ENCODE measurements around the gene GPATCH2L. TPM values are rescaled to one million over a fixed set of nuclear protein-coding genes. Genes with fewer than 3 reads are reported as not detected.

The GPATCH2L gene
- total and polyA plus RNA-seq, 4 donors, result 4.3 to 69.9 (median 32.4) TPM

- ATAC-seq (ENCODE audit: insufficient read depth, low FRiP score) (no peak), DNase-seq (no peak)
- H3K27me3 ChIP-seq (ENCODE audit: control insufficient read depth in 3 of 3, insufficient read depth in 3 of 3, low read length in 2 of 3), result peaks cover 0 to 17% (median 7%) of the 10 kb centered on the region in 3 donors
- H3K4me3 ChIP-seq, result no peak overlapping the region
- TF ChIP-seq CTCF (IDR thresholded peaks at IDR 0.05; ENCODE audit: control extremely low read depth, extremely low read depth), result no peak
- 43 to 81% methylated on average over 5 of the region's 5 CpGs for WGBS, 2 donors
- H3K9me3 ChIP-seq (ENCODE audit: control insufficient read depth in 4 of 4, insufficient read depth in 3 of 4, low read length in 3 of 4), result peaks cover 0 to 15% (median 0%) of the 10 kb centered on the region in 4 donors
- no peak overlapping the region for H3K9ac ChIP-seq (ENCODE audit: insufficient read depth in 1 of 2, low read length in 2 of 2)
- no peak overlapping the region for H3K27ac ChIP-seq (ENCODE audit: low read depth in 1 of 2, low read length in 1 of 2)
- no peaks in the 10 kb centered on the region for H3K4me1 ChIP-seq (ENCODE audit: control insufficient read depth in 5 of 5, insufficient read depth in 5 of 5, low read length in 5 of 5)
- H3K36me3 ChIP-seq (ENCODE audit: control insufficient read depth in 4 of 4, insufficient read depth in 4 of 4, low read length in 4 of 4), result no peaks in the 10 kb centered on the region
These were observed 25.6 kb upstream of the GPATCH2L start for GRCh38 chr14:76126076-76126475.

GRCh38 chr14:76129851-76130576 lies 21.7 kb upstream of the GPATCH2L start:
- no peak overlapping the region for H3K4me3 ChIP-seq
- H3K36me3 ChIP-seq (ENCODE audit: control insufficient read depth in 4 of 4, insufficient read depth in 4 of 4, low read length in 4 of 4), result no peaks in the 10 kb centered on the region
- no peak overlapping the region for H3K27ac ChIP-seq (ENCODE audit: low read depth in 1 of 2, low read length in 1 of 2)
- WGBS, 2 donors, result 48 to 50% methylated on average over 3 of the region's 3 CpGs
- H3K9ac ChIP-seq (ENCODE audit: insufficient read depth in 1 of 2, low read length in 2 of 2), result no peak overlapping the region
- no peak for DNase-seq
- TF ChIP-seq CTCF (IDR thresholded peaks at IDR 0.05; ENCODE audit: control extremely low read depth, extremely low read depth), result no peak
- H3K4me1 ChIP-seq (ENCODE audit: control insufficient read depth in 5 of 5, insufficient read depth in 5 of 5, low read length in 5 of 5), result no peaks in the 10 kb centered on the region
- no peak for ATAC-seq (ENCODE audit: insufficient read depth, low FRiP score)
- H3K9me3 ChIP-seq (ENCODE audit: control insufficient read depth in 4 of 4, insufficient read depth in 3 of 4, low read length in 3 of 4), result peaks cover 0 to 19% (median 0%) of the 10 kb centered on the region in 4 donors
- peaks cover 6 to 33% (median 18%) of the 10 kb centered on the region in 3 donors for H3K27me3 ChIP-seq (ENCODE audit: control insufficient read depth in 3 of 3, insufficient read depth in 3 of 3, low read length in 2 of 3)

- no peak for DNase-seq
- WGBS, 2 donors, result 11 to 16% methylated on average over 29 to 30 of the region's 30 CpGs
These were observed 20.4 kb upstream of the GPATCH2L start for GRCh38 chr14:76131071-76131965.

More at GRCh38 chr14:76131071-76131965, 20.4 kb upstream of the GPATCH2L start:
- no peak overlapping the region for H3K9ac ChIP-seq (ENCODE audit: insufficient read depth in 1 of 2, low read length in 2 of 2)
- H3K27me3 ChIP-seq (ENCODE audit: control insufficient read depth in 3 of 3, insufficient read depth in 3 of 3, low read length in 2 of 3), result peaks cover 6 to 44% (median 20%) of the 10 kb centered on the region in 3 donors
- H3K27ac ChIP-seq (ENCODE audit: low read depth in 1 of 2, low read length in 1 of 2), result no peak overlapping the region
- H3K4me3 ChIP-seq, result no peak overlapping the region
- no peaks in the 10 kb centered on the region for H3K36me3 ChIP-seq (ENCODE audit: control insufficient read depth in 4 of 4, insufficient read depth in 4 of 4, low read length in 4 of 4)
- peaks cover 0 to 13% (median 0%) of the 10 kb centered on the region in 4 donors for H3K9me3 ChIP-seq (ENCODE audit: control insufficient read depth in 4 of 4, insufficient read depth in 3 of 4, low read length in 3 of 4)
- peaks cover 0 to 3% (median 0%) of the 10 kb centered on the region in 5 donors for H3K4me1 ChIP-seq (ENCODE audit: control insufficient read depth in 5 of 5, insufficient read depth in 5 of 5, low read length in 5 of 5)
- TF ChIP-seq CTCF (IDR thresholded peaks at IDR 0.05; ENCODE audit: control extremely low read depth, extremely low read depth), result no peak
- ATAC-seq (ENCODE audit: insufficient read depth, low FRiP score), result no peak

Data from lung (tissue), 12 donors.